ENCODE results near the gene RD3L. TPM values are rescaled to one million over a fixed set of nuclear protein-coding genes. Genes with fewer than 3 reads are reported as not detected.

Gene RD3L
- total and polyA plus RNA-seq, 12 donors: 2.9 to 42.1 (median 25.3) TPM

GRCh38 chr14:103966631-103967030 is 24.3 kb upstream of the RD3L start:
- intact Hi-C loops (cut with DNase I): no loop called here
- Histone ChIP-seq H3K4me3 (no peak overlapping the region), H3K9me3 (no peaks in the 10 kb centered on the region)

GRCh38 chr14:103961928-103962578 is 19.7 kb upstream of the RD3L start:
- ATAC-seq (no peak), DNase-seq (no peak)
- Histone ChIP-seq H3K4me3 (no peak overlapping the region), H3K27me3 (no peaks in the 10 kb centered on the region), H3K27ac (no peak overlapping the region), H3K4me1 (peaks cover 0 to 5% (median 0%) of the 10 kb centered on the region in 9 donors), H3K36me3 (no peaks in the 10 kb centered on the region), H3K9me3 (no peaks in the 10 kb centered on the region)
- intact Hi-C loops (cut with DNase I): no loop called here
- 67% methylated on average over 5 of the region's 5 CpGs for WGBS, 2 donors
- TF ChIP-seq CTCF (IDR thresholded peaks at IDR 0.05): no peak

More at GRCh38 chr14:103966631-103967030, 24.3 kb upstream of the RD3L start:
- Histone ChIP-seq H3K36me3 (no peaks in the 10 kb centered on the region), H3K4me1 (peaks cover 0 to 5% (median 0%) of the 10 kb centered on the region in 9 donors), H3K27ac (no peak overlapping the region), H3K27me3 (no peaks in the 10 kb centered on the region)
- TF ChIP-seq CTCF (IDR thresholded peaks at IDR 0.05): no peak
- ATAC-seq (no peak), DNase-seq (no peak)

- Histone ChIP-seq H3K4me3 (no peak overlapping the region), H3K27me3 (no peaks in the 10 kb centered on the region), H3K9me3 (no peaks in the 10 kb centered on the region), H3K4me1 (peaks cover 0 to 5% (median 0%) of the 10 kb centered on the region in 9 donors), H3K36me3 (no peaks in the 10 kb centered on the region), H3K27ac (no peak overlapping the region)
- TF ChIP-seq CTCF (IDR thresholded peaks at IDR 0.05): no peak
- WGBS, 2 donors: 65 to 69% methylated on average over 11 of the region's 11 CpGs
- ATAC-seq (no peak), DNase-seq (no peak)
- intact Hi-C loops (cut with DNase I): no loop called here
These were observed 18.2 kb upstream of the RD3L start for GRCh38 chr14:103960457-103961055.

GRCh38 chr14:103949131-103949790 is 6.9 kb upstream of the RD3L start:
- no peak for ATAC-seq
- no peaks in the 10 kb centered on the region for H3K36me3 ChIP-seq
- intact Hi-C loops (cut with DNase I): no loop called here
- peaks cover 0 to 9% (median 0%) of the 10 kb centered on the region in 9 donors for H3K4me1 ChIP-seq
- no peak for TF ChIP-seq CTCF (IDR thresholded peaks at IDR 0.05)
- H3K27me3 ChIP-seq: peaks cover 0 to 8% (median 0%) of the 10 kb centered on the region in 7 donors
- WGBS, 2 donors: 87 to 89% methylated on average over 5 of the region's 5 CpGs
- H3K4me3 ChIP-seq: no peak overlapping the region
- H3K27ac ChIP-seq: no peak overlapping the region
- H3K9me3 ChIP-seq: peaks cover 0 to 10% (median 0%) of the 10 kb centered on the region in 11 donors
- no peak for DNase-seq
